K562 (cell line): ENCODE measurements around the gene SLC25A33. TPM values are rescaled to one million over a fixed set of nuclear protein-coding genes. Genes with fewer than 3 reads are reported as not detected.

Source experiments
- ATAC-seq: fragments of 200-7000 bp; cut with Tn5 transposase; 3 replicates; pipeline ENCODE4 v1.9.1; 2020; ENCODE audit warnings: moderate library complexity
- BruUV-seq: library from RNA; stranded (reverse); fragments of 400-500 nt; replicated peaks from 2 replicates; lab custom pipeline; 2021; lab: Mats Ljungman, UMichigan
- CTCF ChIA-PET: fragments of 300-600 bp; formaldehyde crosslinking; extraction: SDS; loops from one replicate; lab custom pipeline; 2021; ENCODE audit warnings: low intra/inter-chr PET ratio; lab: Yijun Ruan, JAX
- POLR2A ChIA-PET: fragments of 300-600, 350-650 bp; sonication (Branson Sonifier 250); formaldehyde crosslinking; extraction: SDS; loops from one replicate; lab custom pipeline; 2021; ENCODE audit warnings: antibody characterized with exemption, inconsistent platforms; lab: Yijun Ruan, JAX
- DNase-seq, 4 experiments: peaks; one replicate each; pipeline versions ENCODE4 v3.0.0 to v3.0.0-alpha.2; 2011 to 2018; ENCODE audit warnings: low spot score in 3 of 4, mixed read lengths in 3 of 4; ENCODE audit errors: extremely low read depth in 1 of 4
- FAIRE-seq: peaks from 2 replicates; lab custom pipeline; 2011; peaks lifted over from hg19 to GRCh38; lab: Jason Lieb, UNC
- H2AFZ ChIP-seq: 2 replicates; pipeline ENCODE4 v1.6.0; 2011; ENCODE audit warnings: low read depth, low read length, control low read depth, inconsistent platforms
- H3K27ac ChIP-seq: fragments of 200-600 bp; 3 replicates; pipeline ENCODE4 v1.8.0; 2011; ENCODE audit warnings: low read depth, mild to moderate bottlenecking, control low read depth, inconsistent platforms, low read length, moderate library complexity, mixed read lengths; ENCODE audit errors: extremely low read depth
- H3K27me3 ChIP-seq, 2 experiments: fragments of 300-600 bp in 1 of 2; 2 replicates in 1 of 2; 3 replicates in 1 of 2; pipeline versions ENCODE4 v1.6.0 to v1.8.0; 2011; ENCODE audit warnings: inconsistent platforms in 2 of 2, low read length in 2 of 2, mild to moderate bottlenecking in 1 of 2, mixed read lengths in 1 of 2, moderate library complexity in 1 of 2; ENCODE audit not compliant: control insufficient read depth in 2 of 2, insufficient read depth in 2 of 2
- H3K36me3 ChIP-seq: fragments of 300-600 bp; 3 replicates; pipeline ENCODE4 v1.8.0; 2011; ENCODE audit warnings: mild to moderate bottlenecking, low read length, inconsistent platforms; ENCODE audit not compliant: control insufficient read depth, insufficient read depth
- H3K4me1 ChIP-seq, 2 experiments: fragments of 200-600 bp in 1 of 2; replicated peaks in 1 of 2; 2 replicates in 1 of 2; 3 replicates in 1 of 2; pipeline versions ENCODE4 v1.5.1 to v1.8.0; 2011; ENCODE audit warnings: inconsistent platforms in 2 of 2, low read length in 2 of 2, mild to moderate bottlenecking in 1 of 2, mixed read lengths in 1 of 2, moderate library complexity in 1 of 2; ENCODE audit not compliant: control insufficient read depth in 2 of 2, insufficient read depth in 2 of 2
- H3K4me2 ChIP-seq: 2 replicates; pipeline ENCODE4 v1.6.1; 2011; ENCODE audit warnings: low read length, control low read depth, inconsistent platforms, mixed read lengths; ENCODE audit not compliant: insufficient read depth
- H3K4me3 ChIP-seq: fragments of 200-600 bp; sonication (generic), shearing (Covaris generic); 2 replicates; pipeline ENCODE4 v1.5.1; 2016; ENCODE audit warnings: control low read depth, inconsistent platforms
- H3K79me2 ChIP-seq: fragments of 200-600 bp; 3 replicates; pipeline ENCODE4 v1.8.0; 2011; ENCODE audit warnings: low read length, inconsistent platforms; ENCODE audit not compliant: control insufficient read depth, insufficient read depth
- H3K9ac ChIP-seq, 2 experiments: 2 replicates each; pipeline versions ENCODE4 v1.6.0 to v1.6.1; 2011; ENCODE audit warnings: low read depth in 2 of 2, low read length in 2 of 2, control low read depth in 1 of 2, inconsistent platforms in 1 of 2, mild to moderate bottlenecking in 1 of 2, mixed read lengths in 1 of 2; ENCODE audit not compliant: insufficient read depth in 1 of 2
- H3K9me1 ChIP-seq: one replicate; pipeline ENCODE4 v1.6.0; 2011; ENCODE audit warnings: inconsistent platforms, mild to moderate bottlenecking, low read length, moderate library complexity; ENCODE audit not compliant: control insufficient read depth, insufficient read depth
- H3K9me3 ChIP-seq: replicated peaks from 2 replicates; pipeline ENCODE4 v1.5.1; 2011; ENCODE audit warnings: low read depth, low read length, inconsistent platforms; ENCODE audit not compliant: control insufficient read depth, insufficient read depth
- H4K20me1 ChIP-seq: replicated peaks from 2 replicates; pipeline ENCODE4 v1.6.1; 2011; ENCODE audit warnings: low read length, inconsistent platforms, mixed read lengths; ENCODE audit not compliant: control insufficient read depth, insufficient read depth
- ARNT ChIP-seq, 2 experiments: fragments of 450-650 bp; IDR thresholded peaks; 2 replicates each; pipeline ENCODE4 v1.6.1; 2016; ENCODE audit warnings: mild to moderate bottlenecking in 1 of 2
- DNMT1 ChIP-seq: fragments of 450-650 bp; IDR thresholded peaks from 2 replicates; pipeline ENCODE4 v1.6.1; 2016; ENCODE audit warnings: antibody characterized with exemption, mild to moderate bottlenecking
- HDAC1 ChIP-seq, 2 experiments: fragments of 450-650 bp; IDR thresholded peaks; 2 replicates each; pipeline ENCODE4 v1.6.1; 2016 to 2017; ENCODE audit warnings: inconsistent platforms in 1 of 2, mild to moderate bottlenecking in 1 of 2, moderate library complexity in 1 of 2
- HNRNPL ChIP-seq: fragments of 200-400 bp; formaldehyde crosslinking; IDR thresholded peaks from 2 replicates; pipeline ENCODE4 v1.6.1; 2017; ENCODE audit warnings: low read depth, mild to moderate bottlenecking, low read length
- HNRNPUL1 ChIP-seq: fragments of 200-400 bp; formaldehyde crosslinking; IDR thresholded peaks from 2 replicates; pipeline ENCODE4 v1.6.1; 2017; ENCODE audit warnings: low read length
- IRF1 ChIP-seq: sonication (generic); formaldehyde crosslinking; IDR thresholded peaks from 2 replicates; pipeline ENCODE4 v1.8.0; 2022; ENCODE audit warnings: missing genetic modification reagents, mild to moderate bottlenecking, borderline replicate concordance
- MEIS2 ChIP-seq: fragments of 450-650 bp; IDR thresholded peaks from 2 replicates; pipeline ENCODE4 v1.6.1; 2014; ENCODE audit warnings: mild to moderate bottlenecking; ENCODE audit not compliant: partially characterized antibody
- RBM17 ChIP-seq: fragments of 200-400 bp; formaldehyde crosslinking; IDR thresholded peaks from 2 replicates; pipeline ENCODE4 v1.6.1; 2017; ENCODE audit warnings: low read depth, mild to moderate bottlenecking, low read length, borderline replicate concordance
- TFAM ChIP-seq: fragments of 250-450 bp; sonication (Bioruptor Pico); conservative IDR thresholded peaks from 2 replicates; pipeline ENCODE4 v1.5.0; 2021; ENCODE audit warnings: mild to moderate bottlenecking, moderate library complexity
- ZNF146 ChIP-seq: IDR thresholded peaks from one replicate; pipeline ENCODE4 v1.6.1; 2018; ENCODE audit warnings: missing compliant biosample characterization; ENCODE audit not compliant: unreplicated experiment
- ZNF184 ChIP-seq: sonication (generic); formaldehyde crosslinking; IDR thresholded peaks from 2 replicates; pipeline ENCODE4 v1.5.0; 2020; ENCODE audit warnings: missing genetic modification reagents
- ZNF232 ChIP-seq: sonication (generic); formaldehyde crosslinking; IDR thresholded peaks from 2 replicates; pipeline ENCODE4 v1.8.0; 2022; ENCODE audit warnings: mild to moderate bottlenecking, missing genetic modification reagents
- ZNF584 ChIP-seq: fragments of 200-800 bp; sonication (Bioruptor generic); IDR thresholded peaks from 2 replicates; pipeline ENCODE4 v1.6.1; 2016; ENCODE audit warnings: low read depth, mild to moderate bottlenecking, missing genetic modification characterization, missing compliant biosample characterization
- WGBS: fragments of 100-300 bp; shearing (Covaris generic); methylation state at CpG from one replicate; pipeline ENCODE4 v1.1.6; 2016; ENCODE audit warnings: low coverage, mixed read lengths; ENCODE audit not compliant: insufficient coverage; ENCODE audit errors: missing lambda C conversion rate; 5-methylcytosine and 5-hydroxymethylcytosine counted together
- in situ Hi-C: fragments of 300-500 bp; cut with MboI; formaldehyde crosslinking; loops from 4 replicates; pipeline ENCODE4 v1.15.0; 2018; ENCODE audit warnings: inconsistent platforms, mixed read lengths
- intact Hi-C: fragments of 100-400 bp; cut with micrococcal nuclease; formaldehyde crosslinking; loops from 2 replicates; pipeline ENCODE4 v1.14.2; 2022
- polyA plus RNA-seq, 8 experiments: library from polyadenylated mRNA; depleted of rRNA in 4 of 8; stranded (reverse) in 5 of 8; unstranded in 3 of 8; fragments of >200 nt; fragmentation: Nextera tagmentation in 2 of 8; fragmentation: Illumina TruSeq in 1 of 8; extraction: Ambion mirVana in 2 of 8; extraction: Trizol in 1 of 8; gene quantifications; 2 replicates each; pipeline versions ENCODE4 v1.2.1 to v1.2.3, GENCODE V29; 2011 to 2014; ENCODE audit warnings: inconsistent platforms in 1 of 8, missing spikeins in 1 of 8
- total RNA-seq, 7 experiments: library from RNA; depleted of rRNA in 6 of 7; stranded (reverse); fragments of >200 nt in 6 of 7; fragmentation: Illumina TruSeq in 2 of 7; extraction: Trizol in 2 of 7; gene quantifications; 2 replicates each; pipeline versions ENCODE4 v1.2.1 to v1.2.3, GENCODE V29; 2011 to 2021; ENCODE audit warnings: low replicate concordance in 1 of 7

The SLC25A33 gene
- total and polyA plus RNA-seq, 9 of the 15 experiments (the other 6 are each of a cell fraction or from before 2014, with no cell fraction given) = 3.2 to 23.5 (median 17.5) TPM

DNA sequence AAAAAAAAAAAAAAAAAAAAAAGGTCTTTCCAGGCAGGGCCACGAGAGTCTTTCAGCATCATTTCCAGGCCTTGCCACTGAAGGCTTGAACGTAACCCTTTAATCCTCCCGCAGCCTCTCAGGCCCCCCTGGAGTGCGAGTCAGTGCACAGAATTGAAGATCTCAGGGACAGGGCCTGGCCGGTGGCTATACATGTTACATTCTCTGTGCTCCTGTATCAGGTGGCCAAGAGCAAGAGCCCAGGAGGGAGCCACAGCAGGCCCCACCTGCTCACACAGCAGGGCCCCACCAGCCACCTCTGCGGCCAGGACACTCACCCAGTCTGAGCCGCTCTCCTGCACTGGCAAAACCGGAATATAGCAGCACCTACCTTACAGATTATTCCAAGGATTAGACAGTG lies 34.1 kb upstream of the SLC25A33 start:
- ChIA-PET POLR2A (interaction anchor here (0.9 to 1.2 kb wide), 3 partner anchors 8 to 36 kb away, joined by 3 to 5 read pairs (median 4); no protein-coding TSS in a partner anchor), CTCF (no interaction called here)
- Histone ChIP-seq H3K4me3 (no peak overlapping the region), H3K79me2 (no peaks in the 10 kb centered on the region), H2AFZ (no peak overlapping the region), H3K27ac (no peak overlapping the region), H3K4me2 (no peak overlapping the region), H3K9me1 (no peaks in the 10 kb centered on the region), H3K27me3 (peaks cover 57 to 70% of the 10 kb centered on the region in 2 experiments), H4K20me1 (no peaks in the 10 kb centered on the region; the same call in none of the 2 replicates), H3K36me3 (no peaks in the 10 kb centered on the region), H3K9me3 (no peaks in the 10 kb centered on the region), H3K9ac (peak overlapping the region in 1 of 2 experiments; percentile 50; a peak in 1 of 4 replicates), H3K4me1 (peaks cover 0 to 2% of the 10 kb centered on the region in 2 experiments; a peak in 2 of 5 replicates)
- ATAC-seq (no peak; the same call in 1 of the 3 replicates), DNase-seq (no peak), FAIRE-seq (no peak)
- 37% methylated on average over 8 of the region's 8 CpGs for WGBS
- no peak for TF ChIP-seq ARNT (IDR thresholded peaks at IDR 0.05)
- in situ Hi-C loops (no loop called here), intact Hi-C loops (no loop called here)
- BruUV-seq = no TSS peak

GRCh38 chr1:9506901-9507300 lies 32.4 kb upstream of the SLC25A33 start:
- peaks cover 0 to 2% of the 10 kb centered on the region in 2 experiments; a peak in 2 of 5 replicates for H3K4me1 ChIP-seq
- BruUV-seq = no TSS peak
- in situ Hi-C loops (no loop called here), intact Hi-C loops (no loop called here)
- no peak overlapping the region for H3K4me3 ChIP-seq
- H3K36me3 ChIP-seq = no peaks in the 10 kb centered on the region
- no peak for FAIRE-seq
- TF ChIP-seq HNRNPUL1 (no peak), ZNF232 (CRISPR knock-in tag) (no peak), TFAM (CRISPR knock-in tag) (no peak), RBM17 (no peak), ZNF146 (CRISPR knock-in tag) (no peak), HDAC1 (IDR thresholded peaks at IDR 0.05) (no peak), DNMT1 (no peak), MEIS2 (no peak), ZNF584 (CRISPR knock-in tag) (no peak), ZNF184 (CRISPR knock-in tag) (no peak), IRF1 (no peak), HNRNPL (no peak)
- no peak overlapping the region for H2AFZ ChIP-seq
- peaks cover 47 to 67% of the 10 kb centered on the region in 2 experiments for H3K27me3 ChIP-seq
- no peak overlapping the region for H3K9ac ChIP-seq
- H3K27ac ChIP-seq = no peak overlapping the region
- H4K20me1 ChIP-seq = no peaks in the 10 kb centered on the region; the same call in none of the 2 replicates
- DNase-seq = no peak
- 15% methylated on average over 5 of the region's 8 CpGs for WGBS
- no peak for ATAC-seq
- H3K9me1 ChIP-seq = no peaks in the 10 kb centered on the region
- POLR2A ChIA-PET = interaction anchor here (0.7 kb wide), 1 partner anchor 111 kb away, joined by 4 read pairs; no protein-coding TSS in a partner anchor
- CTCF ChIA-PET = interaction anchor here (0.7 kb wide), 1 partner anchor 62 kb away, joined by 4 read pairs; no protein-coding TSS in a partner anchor
- H3K4me2 ChIP-seq = no peak overlapping the region
- no peaks in the 10 kb centered on the region for H3K79me2 ChIP-seq
- no peaks in the 10 kb centered on the region for H3K9me3 ChIP-seq
